ENCODE results near the gene WDR18.

WDR18 gene

GRCh38 chr19:984165-984967 is at the start of gene WDR18:
WDR18 (plus strand) TSS chr19:984345; CDS start chr19:984354, 9 bp downstream.
- peak within 1 kb of the TSS; percentile 95 for H3K4me3 Mint-ChIP-seq
- peaks cover 22% of the 10 kb centered on the region for H3K4me1 Mint-ChIP-seq (ENCODE audit: low read depth)
- no peaks in the 10 kb centered on the region for H3K27me3 Mint-ChIP-seq
- H3K9me3 Mint-ChIP-seq, result no peaks in the 10 kb centered on the region
- H3K36me3 Mint-ChIP-seq (ENCODE audit: low read depth), result peaks cover 25% of the 10 kb centered on the region
- peak within 1 kb of the TSS; percentile 96 for H3K27ac Mint-ChIP-seq

GRCh38 chr19:934865-935479 is 49.2 kb upstream of the WDR18 start:
- Mint-ChIP-seq H3K4me3 (no peak overlapping the region), H3K36me3 (ENCODE audit: low read depth) (peaks cover 4% of the 10 kb centered on the region), H3K27me3 (no peaks in the 10 kb centered on the region), H3K4me1 (ENCODE audit: low read depth) (peaks cover 31% of the 10 kb centered on the region), H3K9me3 (no peaks in the 10 kb centered on the region), H3K27ac (no peak overlapping the region)

- Mint-ChIP-seq H3K4me1 (ENCODE audit: low read depth) (peaks cover 38% of the 10 kb centered on the region), H3K4me3 (no peak overlapping the region), H3K27me3 (no peaks in the 10 kb centered on the region), H3K27ac (no peak overlapping the region), H3K9me3 (no peaks in the 10 kb centered on the region), H3K36me3 (ENCODE audit: low read depth) (peaks cover 4% of the 10 kb centered on the region)
These were observed 48.0 kb upstream of the WDR18 start for GRCh38 chr19:936175-936546.

- peaks cover 5% of the 10 kb centered on the region for H3K27me3 Mint-ChIP-seq
These were observed 46.9 kb upstream of the WDR18 start for GRCh38 chr19:937259-937694.

GRCh38 chr19:938233-938923 is 45.8 kb upstream of the WDR18 start:
- no peak overlapping the region for H3K4me3 Mint-ChIP-seq
- H3K4me1 Mint-ChIP-seq (ENCODE audit: low read depth), result peaks cover 34% of the 10 kb centered on the region
- peaks cover 5% of the 10 kb centered on the region for H3K27me3 Mint-ChIP-seq
- H3K36me3 Mint-ChIP-seq (ENCODE audit: low read depth), result peaks cover 4% of the 10 kb centered on the region
- no peaks in the 10 kb centered on the region for H3K9me3 Mint-ChIP-seq
- H3K27ac Mint-ChIP-seq, result no peak overlapping the region

More at GRCh38 chr19:937259-937694, 46.9 kb upstream of the WDR18 start:
- H3K27ac Mint-ChIP-seq, result peak overlapping the region; percentile 76
- peak overlapping the region; percentile 37 for H3K4me3 Mint-ChIP-seq
- H3K4me1 Mint-ChIP-seq (ENCODE audit: low read depth), result peaks cover 41% of the 10 kb centered on the region
- H3K9me3 Mint-ChIP-seq, result no peaks in the 10 kb centered on the region
- peaks cover 4% of the 10 kb centered on the region for H3K36me3 Mint-ChIP-seq (ENCODE audit: low read depth)

GRCh38 chr19:939439-939838 is 44.7 kb upstream of the WDR18 start:
- no peak overlapping the region for H3K27ac Mint-ChIP-seq
- no peak overlapping the region for H3K4me3 Mint-ChIP-seq
- peaks cover 34% of the 10 kb centered on the region for H3K4me1 Mint-ChIP-seq (ENCODE audit: low read depth)
- H3K36me3 Mint-ChIP-seq (ENCODE audit: low read depth), result peaks cover 4% of the 10 kb centered on the region
- H3K9me3 Mint-ChIP-seq, result no peaks in the 10 kb centered on the region
- H3K27me3 Mint-ChIP-seq, result peaks cover 5% of the 10 kb centered on the region

GRCh38 chr19:939922-940321 is 44.2 kb upstream of the WDR18 start:
- no peaks in the 10 kb centered on the region for H3K9me3 Mint-ChIP-seq
- peak overlapping the region; percentile 70 for H3K4me3 Mint-ChIP-seq

GRCh38 chr19:940591-941291 is 43.4 kb upstream of the WDR18 start:
- Mint-ChIP-seq H3K27ac (peak overlapping the region; percentile 47), H3K9me3 (no peaks in the 10 kb centered on the region), H3K4me3 (peak overlapping the region; percentile 73), H3K36me3 (ENCODE audit: low read depth) (peaks cover 4% of the 10 kb centered on the region), H3K4me1 (ENCODE audit: low read depth) (peaks cover 34% of the 10 kb centered on the region), H3K27me3 (peaks cover 5% of the 10 kb centered on the region)

More at GRCh38 chr19:939922-940321, 44.2 kb upstream of the WDR18 start:
- H3K36me3 Mint-ChIP-seq (ENCODE audit: low read depth), result peaks cover 4% of the 10 kb centered on the region
- peaks cover 5% of the 10 kb centered on the region for H3K27me3 Mint-ChIP-seq
- peak overlapping the region; percentile 47 for H3K27ac Mint-ChIP-seq
- peaks cover 34% of the 10 kb centered on the region for H3K4me1 Mint-ChIP-seq (ENCODE audit: low read depth)

GRCh38 chr19:941292-942132 is 42.6 kb upstream of the WDR18 start:
- Mint-ChIP-seq H3K27me3 (peaks cover 5% of the 10 kb centered on the region), H3K36me3 (ENCODE audit: low read depth) (peaks cover 4% of the 10 kb centered on the region), H3K9me3 (no peaks in the 10 kb centered on the region), H3K4me3 (peak overlapping the region; percentile 73), H3K27ac (peak overlapping the region; percentile 71), H3K4me1 (ENCODE audit: low read depth) (peaks cover 34% of the 10 kb centered on the region)

- H3K27me3 Mint-ChIP-seq, result peaks cover 5% of the 10 kb centered on the region
- H3K4me3 Mint-ChIP-seq, result no peak overlapping the region
- H3K36me3 Mint-ChIP-seq (ENCODE audit: low read depth), result peaks cover 3% of the 10 kb centered on the region
- H3K9me3 Mint-ChIP-seq, result no peaks in the 10 kb centered on the region
- H3K4me1 Mint-ChIP-seq (ENCODE audit: low read depth), result peaks cover 31% of the 10 kb centered on the region
- no peak overlapping the region for H3K27ac Mint-ChIP-seq
These were observed 42.0 kb upstream of the WDR18 start for GRCh38 chr19:942133-942645.

GRCh38 chr19:943551-944170 is 40.5 kb upstream of the WDR18 start:
- H3K9me3 Mint-ChIP-seq, result no peaks in the 10 kb centered on the region
- H3K4me3 Mint-ChIP-seq, result no peak overlapping the region
- H3K4me1 Mint-ChIP-seq (ENCODE audit: low read depth), result peaks cover 19% of the 10 kb centered on the region
- H3K27me3 Mint-ChIP-seq, result peaks cover 5% of the 10 kb centered on the region
- no peaks in the 10 kb centered on the region for H3K36me3 Mint-ChIP-seq (ENCODE audit: low read depth)
- no peak overlapping the region for H3K27ac Mint-ChIP-seq

GRCh38 chr19:944171-944567 is 40.0 kb upstream of the WDR18 start:
- no peaks in the 10 kb centered on the region for H3K36me3 Mint-ChIP-seq (ENCODE audit: low read depth)
- H3K4me3 Mint-ChIP-seq, result no peak overlapping the region

GRCh38 chr19:944663-945241 is 39.4 kb upstream of the WDR18 start:
- H3K4me3 Mint-ChIP-seq, result no peak overlapping the region
- H3K36me3 Mint-ChIP-seq (ENCODE audit: low read depth), result no peaks in the 10 kb centered on the region
- no peaks in the 10 kb centered on the region for H3K9me3 Mint-ChIP-seq
- peaks cover 14% of the 10 kb centered on the region for H3K4me1 Mint-ChIP-seq (ENCODE audit: low read depth)
- no peak overlapping the region for H3K27ac Mint-ChIP-seq
- peaks cover 5% of the 10 kb centered on the region for H3K27me3 Mint-ChIP-seq

More at GRCh38 chr19:944171-944567, 40.0 kb upstream of the WDR18 start:
- Mint-ChIP-seq H3K9me3 (no peaks in the 10 kb centered on the region), H3K27ac (no peak overlapping the region), H3K4me1 (ENCODE audit: low read depth) (peaks cover 19% of the 10 kb centered on the region), H3K27me3 (peaks cover 5% of the 10 kb centered on the region)

Data from stimulated activated naive CD8-positive, alpha-beta T cell treated with anti-CD3 and anti-CD28 coated beads, Interleukin-15, Interleukin-2, amounts not matched to agents 100 ng/mL and 50 ng/mL, for 24 hours (primary cell).